Activated CD4-positive, CD25-positive, alpha-beta regulatory T cell treated with anti-CD3 and anti-CD28 coated beads, Interleukin-2, amount 50 U/mL, for 72 hours (primary cell): Measurements from ENCODE around the gene DCANP1.

Experiments used
- DNase-seq: peaks from one replicate; pipeline ENCODE4 v3.0.0; 2021

DCANP1 gene

GRCh38 chr5:135478938-135479337, 31.8 kb upstream of the DCANP1 start:
- no peak for DNase-seq

- DNase-seq = no peak
Observed at GRCh38 chr5:135477613-135478066, 30.5 kb upstream of the DCANP1 start.

- no peak for DNase-seq
Observed at GRCh38 chr5:135476615-135477581, 29.8 kb upstream of the DCANP1 start.

- DNase-seq = no peak
Observed at GRCh38 chr5:135473956-135474670, 27.0 kb upstream of the DCANP1 start.

- no peak for DNase-seq
Observed at GRCh38 chr5:135472141-135472540, 25.0 kb upstream of the DCANP1 start.

GRCh38 chr5:135471726-135472125, 24.6 kb upstream of the DCANP1 start:
- no peak for DNase-seq

- no peak for DNase-seq
Observed at GRCh38 chr5:135469911-135470310, 22.8 kb upstream of the DCANP1 start.

- DNase-seq = no peak
Observed at GRCh38 chr5:135468541-135468940, 21.4 kb upstream of the DCANP1 start.

GRCh38 chr5:135467871-135468485, 20.8 kb upstream of the DCANP1 start:
- no peak for DNase-seq

GRCh38 chr5:135467051-135467625, 20.0 kb upstream of the DCANP1 start:
- no peak for DNase-seq

- DNase-seq = peak; percentile 66
Observed at GRCh38 chr5:135466178-135467050, 19.3 kb upstream of the DCANP1 start.

GRCh38 chr5:135465391-135466122, 18.4 kb upstream of the DCANP1 start:
- DNase-seq = no peak

- DNase-seq = no peak
Observed at GRCh38 chr5:135462304-135462703, 15.2 kb upstream of the DCANP1 start.

GRCh38 chr5:135461481-135462151, 14.5 kb upstream of the DCANP1 start:
- DNase-seq = no peak

GRCh38 chr5:135460246-135461033, 13.3 kb upstream of the DCANP1 start:
- DNase-seq = no peak

GRCh38 chr5:135458921-135459331, 11.8 kb upstream of the DCANP1 start:
- DNase-seq = no peak

GRCh38 chr5:135458356-135458755, 11.2 kb upstream of the DCANP1 start:
- no peak for DNase-seq

GRCh38 chr5:135457424-135458071, 10.4 kb upstream of the DCANP1 start:
- DNase-seq = peak; percentile 69
